ENCODE results near the gene HRAS. TPM values are rescaled to one million over a fixed set of nuclear protein-coding genes. Genes with fewer than 3 reads are reported as not detected.

HRAS gene
- total RNA-seq, 2 experiments from 2014 or later = 23.7 to 23.9 TPM

DNA sequence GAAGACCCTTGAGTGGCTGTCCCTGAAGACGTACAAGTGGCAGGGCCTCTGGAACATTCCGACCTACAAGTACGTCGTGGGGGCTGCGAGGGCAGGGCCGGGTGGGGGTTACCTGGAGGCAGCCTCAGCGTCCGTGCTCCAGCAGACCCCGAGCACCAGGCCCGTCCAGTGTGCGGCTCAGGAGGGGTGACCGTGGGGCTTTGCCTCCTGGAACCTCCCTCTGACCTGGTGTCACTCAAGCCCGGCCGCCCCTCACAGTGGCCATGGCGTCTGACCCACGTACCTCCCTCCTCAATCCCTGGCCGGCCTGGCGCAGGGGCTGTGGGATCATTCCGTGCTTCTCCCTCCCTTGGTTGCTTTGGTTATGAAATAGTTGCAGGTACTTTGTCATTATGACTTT lies 46.8 kb downstream of the HRAS start:
- intact Hi-C loops (cut with DNase I, micrococcal nuclease) = no loop called here
- TF ChIP-seq, protein P1, sequence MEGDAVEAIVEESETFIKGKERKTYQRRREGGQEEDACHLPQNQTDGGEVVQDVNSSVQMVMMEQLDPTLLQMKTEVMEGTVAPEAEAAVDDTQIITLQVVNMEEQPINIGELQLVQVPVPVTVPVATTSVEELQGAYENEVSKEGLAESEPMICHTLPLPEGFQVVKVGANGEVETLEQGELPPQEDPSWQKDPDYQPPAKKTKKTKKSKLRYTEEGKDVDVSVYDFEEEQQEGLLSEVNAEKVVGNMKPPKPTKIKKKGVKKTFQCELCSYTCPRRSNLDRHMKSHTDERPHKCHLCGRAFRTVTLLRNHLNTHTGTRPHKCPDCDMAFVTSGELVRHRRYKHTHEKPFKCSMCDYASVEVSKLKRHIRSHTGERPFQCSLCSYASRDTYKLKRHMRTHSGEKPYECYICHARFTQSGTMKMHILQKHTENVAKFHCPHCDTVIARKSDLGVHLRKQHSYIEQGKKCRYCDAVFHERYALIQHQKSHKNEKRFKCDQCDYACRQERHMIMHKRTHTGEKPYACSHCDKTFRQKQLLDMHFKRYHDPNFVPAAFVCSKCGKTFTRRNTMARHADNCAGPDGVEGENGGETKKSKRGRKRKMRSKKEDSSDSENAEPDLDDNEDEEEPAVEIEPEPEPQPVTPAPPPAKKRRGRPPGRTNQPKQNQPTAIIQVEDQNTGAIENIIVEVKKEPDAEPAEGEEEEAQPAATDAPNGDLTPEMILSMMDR (IDR thresholded peaks at IDR 0.05) = no peak
- CTCF ChIA-PET = no interaction called here
- Histone ChIP-seq H3K9me3 (ENCODE audit: control insufficient read depth in 1 of 2, insufficient read depth in 1 of 2, low read length in 2 of 2) (peaks cover 0 to 3% of the 10 kb centered on the region in 2 experiments), H3K27me3 (ENCODE audit: control insufficient read depth in 1 of 2, insufficient read depth in 2 of 2, low read length in 2 of 2) (no peaks in the 10 kb centered on the region), H3K27ac (ENCODE audit: low read depth in 1 of 2, low read length in 2 of 2) (no peak overlapping the region), H3K4me3 (ENCODE audit: low read length) (no peak overlapping the region), H3K4me1 (ENCODE audit: insufficient read depth, low read length) (no peaks in the 10 kb centered on the region), H3K36me3 (ENCODE audit: insufficient read depth, low read length) (no peaks in the 10 kb centered on the region)
- ATAC-seq (ENCODE audit: poor library complexity) (no peak), DNase-seq (no peak)
- Mint-ChIP-seq H3K4me1 (ENCODE audit: low read depth) (no peaks in the 10 kb centered on the region), H3K4me3 (no peak overlapping the region), H3K36me3 (ENCODE audit: low read depth) (peaks cover 18% of the 10 kb centered on the region), H3K27ac (no peak overlapping the region), H3K27me3 (no peaks in the 10 kb centered on the region), H3K9me3 (no peaks in the 10 kb centered on the region)
- POLR2A ChIA-PET = no interaction called here

DNA sequence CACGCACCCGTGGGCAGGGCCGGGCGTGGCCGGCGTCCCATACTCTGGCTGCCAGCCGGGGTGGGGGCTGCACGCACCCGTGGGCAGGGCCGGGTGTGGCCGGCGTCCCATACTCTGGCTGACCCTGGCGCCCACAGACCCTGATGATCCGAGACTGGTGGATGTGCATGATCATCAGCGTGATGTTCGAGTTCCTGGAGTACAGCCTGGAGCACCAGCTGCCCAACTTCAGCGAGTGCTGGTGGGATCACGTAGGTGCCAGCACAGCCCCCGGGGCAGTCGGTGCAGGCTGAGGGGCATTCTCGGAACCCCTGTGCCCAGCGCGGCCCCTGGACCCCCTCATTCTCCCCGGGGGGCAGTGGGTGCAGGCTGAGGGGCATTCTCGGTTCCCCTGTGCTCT lies 47.3 kb downstream of the HRAS start:
- Histone ChIP-seq H3K36me3 (ENCODE audit: insufficient read depth, low read length) (no peaks in the 10 kb centered on the region), H3K27me3 (ENCODE audit: control insufficient read depth in 1 of 2, insufficient read depth in 2 of 2, low read length in 2 of 2) (no peaks in the 10 kb centered on the region), H3K4me3 (ENCODE audit: low read length) (no peak overlapping the region), H3K9me3 (ENCODE audit: control insufficient read depth in 1 of 2, insufficient read depth in 1 of 2, low read length in 2 of 2) (peaks cover 0 to 3% of the 10 kb centered on the region in 2 experiments), H3K27ac (ENCODE audit: low read depth in 1 of 2, low read length in 2 of 2) (no peak overlapping the region), H3K4me1 (ENCODE audit: insufficient read depth, low read length) (no peaks in the 10 kb centered on the region)
- no peak overlapping the region for H3K27ac Mint-ChIP-seq
- H3K9me3 Mint-ChIP-seq = no peaks in the 10 kb centered on the region
- H3K27me3 Mint-ChIP-seq = no peaks in the 10 kb centered on the region
- H3K4me1 Mint-ChIP-seq (ENCODE audit: low read depth) = no peaks in the 10 kb centered on the region
- ATAC-seq (ENCODE audit: poor library complexity) (no peak), DNase-seq (no peak)
- H3K36me3 Mint-ChIP-seq (ENCODE audit: low read depth) = peaks cover 13% of the 10 kb centered on the region
- TF ChIP-seq, protein P1 (IDR thresholded peaks at IDR 0.05) = no peak
- ChIA-PET POLR2A (no interaction called here), CTCF (no interaction called here)
- intact Hi-C loops (cut with DNase I, micrococcal nuclease) = no loop called here
- no peak overlapping the region for H3K4me3 Mint-ChIP-seq

DNA sequence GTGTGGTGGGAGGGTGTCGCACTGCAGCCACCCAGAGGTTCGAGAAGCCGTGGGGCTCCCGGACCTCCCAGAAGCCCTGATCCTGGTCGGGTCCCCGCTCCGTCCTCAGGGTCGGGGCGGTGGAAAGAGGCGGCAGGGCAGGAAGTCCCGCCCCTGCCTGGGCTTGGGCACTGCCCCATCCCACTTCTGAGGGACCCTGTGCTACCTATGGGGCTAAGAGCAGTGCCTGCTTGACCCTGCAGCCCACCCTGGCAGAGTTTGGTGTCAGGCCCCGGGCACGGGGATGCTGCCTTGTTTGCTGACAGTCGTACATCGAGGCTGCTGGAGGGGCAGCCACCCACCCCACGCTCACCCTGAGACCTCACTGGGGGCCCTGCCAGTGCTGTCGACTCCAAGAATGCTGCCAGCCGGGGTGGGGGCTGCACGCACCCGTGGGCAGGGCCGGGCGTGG lies 47.8 kb downstream of the HRAS start:
- ChIA-PET POLR2A (no interaction called here), CTCF (no interaction called here)
- Mint-ChIP-seq H3K9me3 (no peaks in the 10 kb centered on the region), H3K4me3 (no peak overlapping the region), H3K36me3 (ENCODE audit: low read depth) (peaks cover 8% of the 10 kb centered on the region), H3K27ac (no peak overlapping the region), H3K27me3 (no peaks in the 10 kb centered on the region), H3K4me1 (ENCODE audit: low read depth) (no peaks in the 10 kb centered on the region)
- no peaks in the 10 kb centered on the region for H3K27me3 ChIP-seq (ENCODE audit: control insufficient read depth in 1 of 2, insufficient read depth in 2 of 2, low read length in 2 of 2)
- DNase-seq = peak in 1 of 14 experiments; percentile 18
- ATAC-seq (ENCODE audit: poor library complexity) = no peak
- no peak overlapping the region for H3K4me3 ChIP-seq (ENCODE audit: low read length)
- H3K4me1 ChIP-seq (ENCODE audit: insufficient read depth, low read length) = no peaks in the 10 kb centered on the region
- no peak overlapping the region for H3K27ac ChIP-seq (ENCODE audit: low read depth in 1 of 2, low read length in 2 of 2)
- peaks cover 0 to 3% of the 10 kb centered on the region in 2 experiments for H3K9me3 ChIP-seq (ENCODE audit: control insufficient read depth in 1 of 2, insufficient read depth in 1 of 2, low read length in 2 of 2)
- intact Hi-C loops (cut with DNase I, micrococcal nuclease) = no loop called here
- no peaks in the 10 kb centered on the region for H3K36me3 ChIP-seq (ENCODE audit: insufficient read depth, low read length)
- TF ChIP-seq, protein P1 (IDR thresholded peaks at IDR 0.05) = no peak

Measured in CD4-positive, alpha-beta T cell (primary cell).